ENCODE results near the gene LRP1. TPM values are rescaled to one million over a fixed set of nuclear protein-coding genes. Genes with fewer than 3 reads are reported as not detected.

Gene LRP1
- total and polyA plus RNA-seq, 2 of the 13 experiments (the other 11 are each of a cell fraction or from before 2014, with no cell fraction given) = 14.7 to 30.8 TPM

DNA sequence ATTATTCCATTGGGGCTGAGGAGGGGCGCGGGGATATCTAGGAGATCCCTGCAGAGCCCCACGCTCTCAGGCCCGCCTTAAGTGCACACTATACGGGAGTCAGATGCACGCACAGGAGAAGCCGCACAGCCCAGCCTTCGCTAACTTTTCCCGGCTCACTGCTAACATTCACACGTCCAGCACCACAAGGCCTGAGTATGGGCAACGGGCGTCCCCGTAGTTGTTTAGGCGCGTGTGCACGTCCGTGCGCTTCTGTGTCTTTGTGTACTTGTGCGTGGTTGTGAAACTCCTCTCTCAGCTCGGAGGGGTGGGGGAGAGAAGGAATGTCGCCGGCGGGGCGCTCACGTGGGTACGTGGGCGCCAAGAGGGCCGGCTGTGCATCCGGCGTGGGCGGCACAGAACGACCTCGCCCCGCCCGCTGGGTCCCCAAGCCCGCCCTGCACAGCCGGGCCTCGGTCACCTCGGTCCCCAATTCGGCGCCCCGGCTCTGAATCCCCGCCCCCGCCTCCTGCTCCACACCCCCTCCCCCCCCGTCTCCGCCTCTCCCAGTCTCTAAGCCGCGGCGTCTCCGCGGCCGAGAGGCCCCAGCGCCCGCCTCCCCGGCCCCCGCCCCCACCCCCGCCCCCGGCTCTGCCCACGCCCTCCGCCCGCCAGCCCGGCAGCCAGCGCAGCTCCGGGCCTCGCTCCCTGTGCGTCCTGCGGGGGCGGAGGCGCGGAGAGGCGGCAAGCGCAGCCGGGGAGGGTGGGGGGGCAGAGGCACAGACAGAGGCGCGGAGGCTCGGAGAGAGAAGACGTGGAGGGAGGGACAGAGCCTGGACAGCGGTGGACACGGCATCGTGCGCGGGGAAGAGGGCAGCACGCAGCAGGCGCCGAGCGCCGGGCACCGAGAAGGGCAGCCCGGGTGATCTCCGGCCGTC, 39.7 kb upstream of the LRP1 start, which contains the start of gene NAB2 (continued):
- TF ChIP-seq ZHX2 (IDR thresholded peaks at IDR 0.05; ENCODE audit: low read depth) = no peak; the same call in 1 of the 2 replicates
- 0 out of 2 replicates have a peak, but pooled peaks have one; percentile 71 for TF ChIP-seq ZHX2 (CRISPR knock-in tag; IDR thresholded peaks at IDR 0.05; ENCODE audit: borderline replicate concordance)
- peak; percentile 14 for TF ChIP-seq XRCC5 (optimal IDR thresholded peaks at IDR 0.05; ENCODE audit: low read length)
- no peak for TF ChIP-seq CREB1 (IDR thresholded peaks at IDR 0.05)
- TF ChIP-seq CREB1 (CRISPR knock-in tag; IDR thresholded peaks at IDR 0.05) = peak; percentile 20; the same call in 1 of the 2 replicates
- peak; percentile 29; the same call in 1 of the 2 replicates for TF ChIP-seq IRX3 (CRISPR knock-in tag; IDR thresholded peaks at IDR 0.05; ENCODE audit: borderline replicate concordance, low read depth)
- 0 out of 2 replicates have a peak, but pooled peaks have one; percentile 55 for TF ChIP-seq ZNF230 (CRISPR knock-in tag; IDR thresholded peaks at IDR 0.05)
- TF ChIP-seq, protein P1, sequence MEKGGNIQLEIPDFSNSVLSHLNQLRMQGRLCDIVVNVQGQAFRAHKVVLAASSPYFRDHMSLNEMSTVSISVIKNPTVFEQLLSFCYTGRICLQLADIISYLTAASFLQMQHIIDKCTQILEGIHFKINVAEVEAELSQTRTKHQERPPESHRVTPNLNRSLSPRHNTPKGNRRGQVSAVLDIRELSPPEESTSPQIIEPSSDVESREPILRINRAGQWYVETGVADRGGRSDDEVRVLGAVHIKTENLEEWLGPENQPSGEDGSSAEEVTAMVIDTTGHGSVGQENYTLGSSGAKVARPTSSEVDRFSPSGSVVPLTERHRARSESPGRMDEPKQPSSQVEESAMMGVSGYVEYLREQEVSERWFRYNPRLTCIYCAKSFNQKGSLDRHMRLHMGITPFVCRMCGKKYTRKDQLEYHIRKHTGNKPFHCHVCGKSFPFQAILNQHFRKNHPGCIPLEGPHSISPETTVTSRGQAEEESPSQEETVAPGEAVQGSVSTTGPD (CRISPR knock-in tag; IDR thresholded peaks at IDR 0.05) = no peak
- peak; percentile 84 for TF ChIP-seq MED1 (CRISPR knock-in tag; IDR thresholded peaks at IDR 0.05)
- peak; percentile 82 for TF ChIP-seq SALL1 (CRISPR knock-in tag; IDR thresholded peaks at IDR 0.05)
- no peak for TF ChIP-seq RAD51 (IDR thresholded peaks at IDR 0.05; ENCODE audit: borderline replicate concordance)
- 0 out of 2 replicates have a peak, but pooled peaks have one; percentile 31 for TF ChIP-seq ERF (CRISPR knock-in tag; IDR thresholded peaks at IDR 0.05)
- TF ChIP-seq KMT2B (CRISPR knock-in tag; IDR thresholded peaks at IDR 0.05) = peak; percentile 66; the same call in 1 of the 2 replicates
- no peak for TF ChIP-seq ZNF235 (CRISPR knock-in tag; IDR thresholded peaks at IDR 0.05; ENCODE audit: borderline replicate concordance)
- peak; percentile 51; the same call in 1 of the 2 replicates for TF ChIP-seq TAF1 (CRISPR knock-in tag; IDR thresholded peaks at IDR 0.05)
- no peak for TF ChIP-seq SOX6 (IDR thresholded peaks at IDR 0.05)
- TF ChIP-seq SOX6 (CRISPR knock-in tag; IDR thresholded peaks at IDR 0.05) = peak; percentile 69; the same call in 1 of the 2 replicates
- no peak for TF ChIP-seq SSRP1 (CRISPR knock-in tag; IDR thresholded peaks at IDR 0.05)
- TF ChIP-seq FOXP1 (IDR thresholded peaks at IDR 0.05) = no peak; the same call in 1 of the 2 replicates
- TF ChIP-seq FOXP1 (CRISPR knock-in tag; IDR thresholded peaks at IDR 0.05) = peak; percentile 75
- no peak for TF ChIP-seq PHF5A (CRISPR knock-in tag; IDR thresholded peaks at IDR 0.05; ENCODE audit: low read depth, unreplicated experiment)
- peak; percentile 73 for TF ChIP-seq ZGPAT (CRISPR knock-in tag; IDR thresholded peaks at IDR 0.05)

Data from HepG2 (cell line).